NCI-H128 (cell line): ENCODE measurements around the gene SH2D2A.

Source experiments
- DNase-seq: peaks from one replicate; lab custom pipeline; 2025; ENCODE audit not compliant: unreplicated experiment; lab: John Stamatoyannopoulos, UW

SH2D2A gene

DNA sequence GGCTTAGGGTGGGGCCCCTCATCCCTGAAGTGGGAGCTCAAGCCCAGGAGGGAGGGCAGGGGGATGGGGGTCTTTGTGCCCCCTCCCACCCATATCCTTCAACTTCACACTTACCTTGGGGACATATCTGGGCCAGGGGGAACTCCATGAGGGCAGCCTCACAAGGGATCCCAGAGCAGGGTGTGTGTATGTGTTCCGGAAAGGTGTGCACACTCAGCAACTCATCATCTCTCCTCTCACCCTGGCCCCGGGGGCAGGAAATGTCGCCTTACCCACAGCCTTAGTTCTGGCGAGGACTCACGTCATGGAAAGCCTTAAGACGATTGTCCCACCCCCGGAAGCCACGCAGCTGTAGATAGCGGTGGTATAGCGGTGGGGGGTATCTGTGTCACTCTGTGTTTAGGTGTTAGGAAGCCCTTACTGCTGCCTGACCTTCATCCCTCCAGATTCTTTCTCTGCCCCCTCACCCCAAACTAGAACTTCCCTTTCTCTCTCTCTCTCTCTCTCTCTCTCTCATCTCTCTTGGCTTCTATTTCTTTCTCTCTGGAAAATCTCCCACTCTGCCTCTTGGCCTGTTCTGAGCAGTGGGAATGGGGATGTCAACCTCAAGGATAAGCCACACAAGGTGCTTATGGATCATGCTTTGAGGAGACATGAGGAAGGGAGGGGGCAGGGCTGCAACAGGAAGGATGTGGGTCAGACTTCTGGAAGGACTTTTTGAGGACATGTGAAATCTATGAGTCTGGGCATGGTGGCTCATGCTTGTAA lies at the start of gene SH2D2A:
SH2D2A (minus strand) TSS at position 288 of the 768 bp plus-strand sequence; CDS start at position 148, 140 bp downstream.
- DNase-seq = no peak

DNA sequence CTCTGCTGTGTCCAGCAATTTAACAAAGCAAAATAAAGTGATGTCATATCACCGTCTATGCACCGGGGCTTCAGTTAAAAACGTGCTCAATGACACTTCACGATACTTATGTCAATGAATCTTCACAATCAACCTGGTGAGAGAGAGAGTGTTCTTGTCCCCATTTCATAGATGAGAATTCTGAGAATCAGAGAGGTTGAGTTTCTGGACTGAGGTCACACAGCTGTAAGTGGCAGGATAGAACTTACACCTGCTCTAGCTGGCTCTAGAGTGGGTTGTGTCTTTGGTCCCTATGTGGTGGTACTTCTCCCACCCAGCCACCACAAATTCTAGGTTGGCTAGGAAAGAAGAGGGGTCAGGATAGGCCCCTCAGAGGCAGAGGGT lies 49.2 kb upstream of the SH2D2A start:
- DNase-seq = no peak

GRCh38 chr1:156865258-156865657 lies 48.6 kb upstream of the SH2D2A start:
- DNase-seq = no peak

GRCh38 chr1:156864796-156865195 lies 48.1 kb upstream of the SH2D2A start:
- no peak for DNase-seq

DNA sequence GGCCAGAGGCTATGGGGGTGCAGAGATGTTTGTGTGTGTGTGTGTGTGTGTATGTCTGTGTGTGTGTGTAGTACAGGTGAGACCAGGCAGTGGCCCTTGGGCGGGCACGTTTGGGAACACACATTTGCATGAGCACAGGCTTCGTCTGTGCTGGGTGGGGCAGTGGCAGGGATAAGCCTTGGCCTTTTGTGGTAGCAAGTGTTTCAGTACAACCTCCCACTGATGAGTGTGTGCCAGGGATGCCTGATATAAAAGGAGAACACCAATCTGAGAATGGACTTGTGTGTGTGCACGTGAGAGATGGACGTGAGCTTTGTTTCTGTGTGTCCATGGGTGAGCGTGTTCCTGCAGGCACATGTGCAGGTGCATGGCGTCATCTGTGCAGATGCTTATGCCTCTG lies 47.0 kb upstream of the SH2D2A start:
- no peak for DNase-seq

GRCh38 chr1:156862997-156863599 lies 46.5 kb upstream of the SH2D2A start:
- DNase-seq = no peak

DNA sequence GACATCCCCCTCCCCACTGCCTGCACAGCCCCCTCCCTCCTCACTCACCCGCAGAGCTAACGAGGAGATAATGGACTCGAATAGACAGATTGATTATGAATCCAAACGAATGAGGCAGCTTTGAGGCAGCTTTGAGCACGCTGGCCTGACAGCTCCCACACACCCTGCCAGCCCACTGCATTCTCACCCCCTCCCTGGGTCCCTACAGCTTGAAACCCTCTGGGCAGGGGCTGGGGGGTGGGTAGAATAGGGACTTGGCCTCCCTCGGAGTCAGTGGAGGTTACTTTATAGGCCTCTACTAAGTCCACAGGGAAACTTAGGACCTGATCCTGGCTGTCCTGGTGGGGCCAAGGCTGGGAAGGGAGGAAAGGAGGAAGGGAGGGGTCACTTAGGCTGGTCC lies 45.9 kb upstream of the SH2D2A start:
- DNase-seq = no peak

DNA sequence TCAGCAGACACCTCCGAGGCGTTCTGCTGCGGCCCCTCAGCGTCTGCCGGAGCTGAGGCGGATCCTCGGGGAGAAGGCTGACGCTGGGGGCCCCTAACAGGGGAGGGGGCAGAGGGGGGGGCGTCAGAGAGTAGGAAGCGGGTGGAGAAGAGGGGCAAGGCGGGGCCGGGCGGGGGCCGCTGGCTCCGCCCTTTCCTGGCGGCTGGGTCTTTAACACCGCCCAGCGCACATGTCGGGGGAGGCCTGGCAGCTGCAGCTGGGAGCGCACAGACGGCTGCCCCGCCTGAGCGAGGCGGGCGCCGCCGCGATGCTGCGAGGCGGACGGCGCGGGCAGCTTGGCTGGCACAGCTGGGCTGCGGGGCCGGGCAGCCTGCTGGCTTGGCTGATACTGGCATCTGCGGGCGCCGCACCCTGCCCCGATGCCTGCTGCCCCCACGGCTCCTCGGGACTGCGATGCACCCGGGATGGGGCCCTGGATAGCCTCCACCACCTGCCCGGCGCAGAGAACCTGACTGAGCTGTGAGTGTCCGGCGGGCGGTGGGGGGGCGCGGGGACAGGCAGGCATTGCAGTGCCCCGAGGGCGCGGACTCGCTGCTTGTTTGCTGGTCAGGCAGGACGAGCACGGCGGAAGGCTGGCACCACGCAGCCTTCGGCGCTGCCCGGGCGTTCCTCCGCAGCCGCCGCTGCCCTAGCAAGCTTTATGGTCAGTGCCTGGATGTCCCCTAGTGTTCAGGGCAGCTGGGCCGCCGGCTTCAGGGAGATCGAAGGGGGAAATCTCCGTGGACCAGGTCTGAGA lies 44.2 kb upstream of the SH2D2A start, which contains the start of gene NTRK1:
NTRK1 (plus strand) TSS at position 238 of the 796 bp plus-strand sequence; CDS start at position 308, 70 bp downstream.
- peak; percentile 46 for DNase-seq

GRCh38 chr1:156860113-156860627 lies 43.5 kb upstream of the SH2D2A start:
- DNase-seq = peak; percentile 28

GRCh38 chr1:156859523-156860112 lies 43.0 kb upstream of the SH2D2A start:
- no peak for DNase-seq

GRCh38 chr1:156858959-156859522 lies 42.4 kb upstream of the SH2D2A start, which contains the start of gene INSRR:
Gene INSRR, minus strand, starts transcription at chr1:156859117. Its CDS starts 496 bp downstream, at chr1:156858621.
- no peak for DNase-seq

DNA sequence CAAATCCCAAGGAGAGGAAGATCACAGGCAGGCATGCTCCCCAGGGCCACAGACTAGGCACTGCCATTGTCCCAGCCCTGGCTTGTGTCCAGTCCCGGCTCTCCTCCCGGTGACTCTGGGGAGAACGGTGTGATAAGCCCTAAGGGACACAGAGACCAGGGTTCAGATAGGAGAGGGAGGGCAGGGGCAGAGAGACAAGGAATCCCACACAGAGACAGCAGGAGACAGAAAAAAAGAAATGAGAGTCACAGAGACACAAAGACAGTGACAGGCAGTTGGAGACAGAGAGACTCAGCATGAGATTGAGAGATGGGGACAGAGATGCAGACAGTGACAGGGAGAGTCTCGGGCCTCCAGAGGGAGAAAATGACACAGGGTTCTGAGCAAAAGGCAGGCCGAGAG lies 41.9 kb upstream of the SH2D2A start:
- no peak for DNase-seq

GRCh38 chr1:156857532-156857931 lies 40.9 kb upstream of the SH2D2A start:
- DNase-seq = no peak

DNA sequence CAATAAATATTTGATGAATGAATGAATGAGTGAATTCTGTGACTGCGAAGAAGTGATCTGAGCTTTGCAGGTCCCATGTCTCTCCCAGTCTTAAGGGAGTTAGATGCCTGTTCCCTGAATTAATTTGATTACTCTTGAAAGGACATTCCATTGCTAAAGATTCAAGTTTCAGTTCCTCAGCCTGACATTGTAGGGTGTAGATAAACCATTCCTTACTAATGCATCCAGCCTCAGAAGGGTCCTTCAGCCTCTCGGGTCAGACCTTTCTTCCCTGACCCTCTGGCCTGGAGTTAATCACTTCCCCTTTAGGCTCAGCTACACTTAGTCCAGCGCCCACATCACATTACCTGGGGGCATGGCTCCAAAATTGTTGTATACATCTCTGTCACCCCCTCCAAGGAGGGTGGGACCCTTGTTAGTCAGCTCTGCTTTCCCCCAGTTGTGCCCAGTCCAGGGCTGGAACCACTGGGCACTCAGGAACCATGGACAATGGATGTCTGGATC lies 39.7 kb upstream of the SH2D2A start:
- DNase-seq = no peak

- no peak for DNase-seq
These were observed 38.0 kb upstream of the SH2D2A start for GRCh38 chr1:156854634-156855033.

GRCh38 chr1:156853761-156854160 lies 37.1 kb upstream of the SH2D2A start:
- DNase-seq = no peak

DNA sequence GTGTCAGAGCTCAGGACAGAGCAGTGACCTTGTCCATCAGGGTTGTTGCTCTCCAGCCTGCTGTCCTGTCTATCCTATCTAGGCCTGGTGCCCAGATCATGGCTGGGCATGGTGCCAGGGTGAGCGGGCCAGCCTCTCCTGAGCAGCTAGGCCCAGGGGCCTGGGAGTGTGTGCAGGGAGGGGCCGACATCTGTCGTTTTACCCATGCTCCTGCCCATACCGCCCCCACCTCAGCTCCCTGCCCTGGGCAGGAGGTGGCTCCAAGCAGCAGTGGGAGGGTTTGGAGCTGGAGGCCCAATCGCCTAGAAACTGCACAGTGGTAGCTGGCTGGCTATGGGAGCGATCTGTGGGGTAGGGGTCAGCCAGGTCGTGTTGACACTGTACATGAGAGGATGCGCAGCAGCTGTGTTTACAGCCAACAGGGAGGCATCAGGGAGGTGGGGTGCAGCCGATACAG lies 35.8 kb upstream of the SH2D2A start:
- peak; percentile 59 for DNase-seq

GRCh38 chr1:156851779-156852417 lies 35.2 kb upstream of the SH2D2A start:
- DNase-seq = no peak

GRCh38 chr1:156849151-156849496 lies 32.5 kb upstream of the SH2D2A start:
- DNase-seq = no peak
